ENCODE measurements around the gene SLC25A26.
"Not testable (repeated sequence)": the region's sequence is repeated elsewhere in the genome, so short reads cannot be mapped to it uniquely, and the experiment has no call there.

SLC25A26 gene

DNA sequence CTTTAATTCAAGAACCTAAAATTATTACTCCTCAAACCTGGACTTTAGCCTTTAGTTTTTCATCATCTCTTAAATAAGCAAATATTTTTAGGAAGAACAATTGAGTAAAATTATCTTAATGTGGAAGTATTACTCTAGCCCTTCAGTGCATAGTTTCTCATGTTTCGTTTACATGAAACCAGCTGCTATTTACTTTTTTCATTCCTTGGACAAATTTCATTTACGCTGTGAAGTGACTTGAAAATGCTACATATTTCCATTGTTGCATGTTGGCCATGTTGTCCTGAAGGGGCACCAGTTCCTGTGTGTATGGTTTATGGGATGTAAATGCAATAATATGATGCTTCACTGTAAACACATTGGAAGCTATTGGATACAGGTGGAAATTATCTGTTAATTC lies 49.9 kb downstream of the SLC25A26 start:
- FAIRE-seq = no peak

DNA sequence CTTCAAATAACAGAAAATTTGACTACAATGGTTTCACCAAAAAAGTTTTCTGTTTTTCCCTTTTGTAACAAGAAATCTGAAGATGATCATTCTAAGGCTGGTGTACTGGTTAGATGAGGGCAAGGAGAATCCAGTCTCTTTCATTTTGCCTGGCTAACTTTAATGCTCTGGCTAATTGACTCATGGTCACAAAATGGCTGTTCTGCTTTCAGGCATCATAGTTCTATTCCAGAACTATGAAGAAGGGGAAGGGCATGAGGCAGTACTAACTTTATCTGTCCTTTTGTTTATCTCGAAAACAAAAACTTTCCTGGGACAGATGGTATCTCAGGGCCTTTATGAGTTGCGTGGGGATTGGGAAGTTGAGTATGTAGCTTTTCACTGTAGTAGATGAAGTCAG lies 50.4 kb downstream of the SLC25A26 start:
- FAIRE-seq = no peak

DNA sequence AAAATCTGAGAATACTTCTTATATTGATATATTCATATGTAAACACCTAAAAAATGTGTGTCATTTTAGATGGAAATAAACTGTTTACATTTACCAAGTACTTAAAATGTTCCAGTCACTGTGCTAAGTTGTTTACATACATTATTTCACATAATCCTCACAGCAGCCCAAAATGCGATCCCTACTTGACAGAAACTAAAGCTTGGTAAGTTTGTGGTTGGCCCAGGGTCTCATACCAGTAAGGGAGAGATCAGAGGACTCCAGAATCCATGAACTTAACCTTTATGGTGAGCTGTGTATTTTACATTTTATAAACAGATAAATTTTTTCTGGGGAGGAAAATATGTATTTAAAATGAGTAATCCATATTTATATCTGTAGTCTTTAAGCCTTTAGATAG lies 51.2 kb downstream of the SLC25A26 start:
- FAIRE-seq = no peak

DNA sequence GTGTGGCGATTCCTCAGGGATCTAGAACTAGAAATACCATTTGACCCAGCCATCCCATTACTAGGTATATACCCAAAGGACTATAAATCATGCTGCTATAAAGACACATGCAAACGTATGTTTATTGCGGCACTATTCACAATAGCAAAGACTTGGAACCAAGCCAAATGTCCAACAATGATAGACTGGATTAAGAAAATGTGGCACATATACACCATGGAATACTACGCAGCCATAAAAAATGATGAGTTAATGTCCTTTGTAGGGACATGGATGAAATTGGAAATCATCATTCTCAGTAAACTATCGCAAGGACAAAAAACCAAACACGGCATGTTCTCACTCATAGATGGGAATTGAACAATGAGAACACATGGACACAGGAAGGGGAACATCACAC lies 54.0 kb downstream of the SLC25A26 start:
- FAIRE-seq = not testable (repeated sequence)

GRCh38 chr3:66276705-66277274 lies 56.0 kb downstream of the SLC25A26 start:
- FAIRE-seq = peak; percentile 99

DNA sequence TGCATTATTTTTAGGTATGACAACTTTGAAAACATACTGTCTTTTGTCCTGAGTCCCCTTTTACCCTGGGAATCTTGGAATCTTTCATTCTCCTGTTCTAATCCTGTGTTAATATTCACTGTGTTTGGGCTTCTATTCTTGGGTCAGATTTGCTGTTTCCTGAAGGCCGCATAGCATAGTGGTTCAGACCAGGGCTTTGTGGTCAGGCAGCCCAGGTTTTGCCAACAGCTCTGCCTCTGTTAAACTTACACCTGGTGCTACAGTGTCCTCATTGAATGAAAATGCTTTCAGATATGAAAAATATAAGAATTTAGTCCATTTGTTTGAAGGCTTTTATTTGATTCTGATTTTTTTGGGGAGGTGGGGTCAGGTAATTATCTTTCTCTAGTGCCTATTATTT lies 58.4 kb downstream of the SLC25A26 start:
- no peak for FAIRE-seq

- no peak for FAIRE-seq
These were observed 59.5 kb downstream of the SLC25A26 start for GRCh38 chr3:66280304-66280703.

GRCh38 chr3:66291922-66292321 lies 71.1 kb downstream of the SLC25A26 start:
- FAIRE-seq = not testable (repeated sequence)

GRCh38 chr3:66297260-66297873 lies 76.6 kb downstream of the SLC25A26 start:
- peak; percentile 36 for FAIRE-seq

DNA sequence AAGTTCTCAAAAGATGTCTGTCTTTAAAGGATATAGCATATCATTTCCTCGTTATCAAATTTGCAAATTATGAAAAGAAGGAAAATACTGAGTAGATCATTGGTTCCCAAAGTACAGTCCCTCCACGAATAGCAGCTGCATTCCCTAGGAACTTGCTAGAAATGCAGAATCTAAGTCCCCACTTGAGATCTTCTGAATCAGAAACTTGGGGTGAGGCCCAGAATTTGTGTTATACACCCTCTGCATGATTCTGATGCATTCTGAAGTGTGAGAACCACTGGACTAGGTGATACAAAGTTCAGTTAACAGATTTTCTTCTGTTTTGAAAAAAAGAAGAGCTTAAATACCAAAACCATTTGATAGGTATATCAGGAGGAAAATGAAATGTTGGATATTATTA lies 77.1 kb downstream of the SLC25A26 start:
- no peak for FAIRE-seq

- peak; percentile 30 for FAIRE-seq
These were observed 77.8 kb downstream of the SLC25A26 start for GRCh38 chr3:66298591-66298990.

DNA sequence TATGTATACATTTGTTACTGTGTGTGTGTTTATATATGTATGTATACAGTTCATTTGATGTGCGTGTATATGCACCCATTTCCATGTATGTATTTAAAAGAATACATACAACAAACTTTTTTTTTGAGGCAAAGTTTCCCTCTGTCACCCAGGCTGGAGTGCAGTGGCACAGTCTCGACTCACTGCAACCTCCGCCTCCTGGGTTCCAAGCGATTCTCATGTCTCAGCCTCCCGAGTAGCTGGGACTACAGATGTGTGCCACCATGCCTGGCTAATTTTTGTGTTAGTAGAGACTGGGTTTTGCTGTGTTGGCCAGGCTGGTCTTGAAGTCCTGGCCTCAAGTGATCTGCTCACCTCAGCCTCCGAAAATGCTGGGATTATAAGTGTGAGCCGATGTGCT lies 78.3 kb downstream of the SLC25A26 start:
- not testable (repeated sequence) for FAIRE-seq

GRCh38 chr3:66299891-66300290 lies 79.1 kb downstream of the SLC25A26 start:
- FAIRE-seq = peak; percentile 55

DNA sequence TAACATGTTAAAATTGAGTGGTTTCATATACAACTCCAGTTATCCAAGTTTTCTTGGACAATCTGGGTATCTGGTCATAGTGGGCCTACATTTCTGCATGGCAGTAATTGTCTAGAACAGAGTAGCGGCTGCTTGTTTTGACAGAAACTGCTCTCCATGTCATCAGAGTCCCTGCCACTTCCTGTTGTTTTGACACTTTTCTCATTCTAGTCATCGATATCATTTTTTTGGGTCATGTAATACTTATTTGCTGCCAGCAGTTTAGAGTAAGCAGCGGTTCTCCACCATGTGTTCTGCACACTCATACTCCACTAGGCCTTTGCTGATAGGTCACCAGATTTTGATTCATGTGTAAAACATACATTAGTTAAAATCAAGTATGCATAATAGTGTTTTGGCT lies 81.5 kb downstream of the SLC25A26 start:
- no peak for FAIRE-seq

- no peak for FAIRE-seq
These were observed 82.7 kb downstream of the SLC25A26 start for GRCh38 chr3:66303491-66303901.

DNA sequence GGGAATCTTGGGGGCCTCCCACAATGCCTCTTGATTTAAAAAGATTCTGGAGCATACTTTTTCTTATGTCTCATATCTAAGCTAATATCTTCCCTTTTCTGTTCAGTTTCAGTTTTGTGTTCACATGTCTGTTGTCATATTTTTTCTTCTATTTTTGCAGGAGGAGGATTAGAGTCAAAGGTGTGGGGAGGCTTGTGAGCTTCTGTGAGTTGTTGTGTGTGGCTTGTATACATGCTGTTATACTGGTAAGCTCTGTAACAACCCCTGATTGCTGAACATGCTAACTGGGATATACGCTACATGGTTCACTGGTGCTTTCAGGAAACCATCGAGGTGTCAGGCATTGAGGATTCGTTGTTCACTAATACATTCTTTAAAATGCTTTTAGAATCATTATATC lies 83.5 kb downstream of the SLC25A26 start:
- no peak for FAIRE-seq

- FAIRE-seq = not testable (repeated sequence)
These were observed 85.3 kb downstream of the SLC25A26 start for GRCh38 chr3:66306086-66306485.

GRCh38 chr3:66306991-66307390 lies 86.2 kb downstream of the SLC25A26 start:
- FAIRE-seq = not testable (repeated sequence)

DNA sequence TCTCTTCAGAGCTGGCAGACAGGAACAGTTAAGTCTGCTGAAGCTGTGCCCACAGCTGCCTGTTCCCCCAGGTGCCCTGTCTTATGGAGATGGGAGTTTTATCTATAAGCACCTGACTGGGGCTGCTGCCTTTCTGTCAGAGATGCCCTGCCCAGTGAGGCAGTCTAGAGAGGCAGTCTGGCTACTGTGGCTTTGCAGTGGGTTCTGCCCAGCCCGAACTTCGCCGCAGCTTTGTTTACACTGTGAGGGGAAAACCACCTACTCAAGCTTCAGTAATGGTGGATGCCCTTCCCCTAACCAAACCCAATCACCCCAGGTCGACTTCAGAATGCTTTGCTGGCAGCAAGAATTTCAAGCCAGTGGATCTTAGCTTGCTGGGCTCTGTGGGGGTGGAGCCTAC lies 91.2 kb downstream of the SLC25A26 start:
- FAIRE-seq = no peak

DNA sequence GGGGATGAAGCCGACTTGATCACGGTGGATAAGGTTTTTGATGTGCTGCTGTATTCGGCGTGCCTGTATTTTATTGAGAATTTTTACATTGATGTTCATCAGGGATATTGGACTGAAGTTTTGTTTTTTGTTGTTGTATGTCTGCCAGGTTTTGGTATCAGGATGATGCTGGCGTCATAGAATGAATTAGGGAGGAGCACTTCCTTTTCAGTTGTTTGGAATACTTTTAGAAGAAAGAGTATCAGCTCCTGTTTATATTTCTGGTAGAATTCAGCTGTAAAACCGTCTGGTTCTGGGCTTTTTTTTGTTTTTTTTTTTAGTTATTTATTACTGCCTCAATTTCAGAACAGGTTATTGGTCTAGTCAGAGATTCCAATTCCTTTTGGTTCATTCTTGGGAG lies 93.7 kb downstream of the SLC25A26 start:
- no peak for FAIRE-seq

DNA sequence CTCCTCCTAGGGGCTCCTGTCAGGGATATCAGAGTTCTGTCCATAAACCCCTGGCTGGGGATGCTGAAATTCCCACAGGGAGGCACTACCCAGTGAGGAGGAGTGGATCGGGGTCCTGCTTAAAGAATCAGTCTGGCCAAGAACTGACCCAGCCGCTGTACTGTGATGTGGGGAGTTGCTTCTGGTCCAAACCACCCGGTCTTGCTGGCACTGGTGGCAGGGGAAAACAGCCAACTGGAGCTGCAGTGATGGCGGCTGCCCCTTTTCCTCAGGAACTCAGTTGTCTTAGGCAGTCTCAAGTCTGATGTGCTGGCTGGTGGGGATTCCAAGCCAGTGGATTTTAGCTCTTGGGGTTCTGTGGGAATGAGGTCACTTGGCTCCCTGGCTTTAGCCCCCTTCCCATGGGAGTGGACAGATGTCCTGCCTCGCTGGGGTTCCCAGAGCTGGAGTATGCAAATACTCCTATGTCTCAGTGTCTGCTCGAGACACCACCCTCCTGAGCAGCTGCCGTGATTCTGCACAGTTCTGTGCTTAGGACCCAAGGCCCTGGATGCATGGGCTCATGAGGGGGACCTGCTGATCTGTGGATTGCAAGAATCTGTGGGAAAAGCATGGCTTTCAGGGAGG lies 97.1 kb downstream of the SLC25A26 start:
- FAIRE-seq = no peak

DNA sequence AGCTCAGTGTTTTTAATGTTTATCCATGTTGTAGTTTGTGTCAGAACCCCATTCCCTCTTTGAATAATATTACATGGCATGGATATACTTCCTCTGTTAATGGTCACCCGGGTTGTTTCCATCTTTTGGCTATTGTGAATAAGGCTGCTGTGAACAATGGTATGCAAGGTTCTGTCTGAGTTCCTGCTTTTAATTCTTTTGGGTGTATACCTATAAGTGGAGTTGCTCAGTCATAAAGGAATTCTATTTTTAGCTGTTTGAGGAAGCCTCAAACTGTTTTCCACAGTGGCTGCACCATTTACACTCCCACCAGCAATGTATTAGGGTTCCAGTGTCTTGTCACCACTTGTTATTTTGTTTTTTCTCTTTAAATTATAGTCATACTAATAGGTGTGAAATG lies 99.6 kb downstream of the SLC25A26 start:
- no peak for FAIRE-seq

DNA sequence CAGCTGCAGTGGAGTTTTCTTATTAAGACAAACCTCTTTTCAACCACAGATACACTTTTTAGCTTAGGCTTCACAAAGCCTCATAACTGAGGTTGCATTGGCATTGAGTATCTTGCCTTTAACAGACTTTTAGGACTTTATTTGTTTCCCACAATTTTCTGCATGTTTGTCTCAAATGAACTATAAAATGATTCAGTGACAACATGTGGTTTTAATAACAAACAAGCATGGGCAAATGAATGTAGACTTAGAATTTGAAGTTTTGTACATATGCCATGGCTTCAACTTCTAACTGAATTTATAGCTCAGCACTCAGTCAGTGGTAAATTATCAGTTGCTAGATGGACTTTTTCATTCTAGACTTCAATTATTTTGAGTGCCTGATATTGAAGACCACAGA lies 101.6 kb downstream of the SLC25A26 start:
- no peak for FAIRE-seq

- FAIRE-seq = no peak
These were observed 105.5 kb downstream of the SLC25A26 start for GRCh38 chr3:66326340-66326739.

DNA sequence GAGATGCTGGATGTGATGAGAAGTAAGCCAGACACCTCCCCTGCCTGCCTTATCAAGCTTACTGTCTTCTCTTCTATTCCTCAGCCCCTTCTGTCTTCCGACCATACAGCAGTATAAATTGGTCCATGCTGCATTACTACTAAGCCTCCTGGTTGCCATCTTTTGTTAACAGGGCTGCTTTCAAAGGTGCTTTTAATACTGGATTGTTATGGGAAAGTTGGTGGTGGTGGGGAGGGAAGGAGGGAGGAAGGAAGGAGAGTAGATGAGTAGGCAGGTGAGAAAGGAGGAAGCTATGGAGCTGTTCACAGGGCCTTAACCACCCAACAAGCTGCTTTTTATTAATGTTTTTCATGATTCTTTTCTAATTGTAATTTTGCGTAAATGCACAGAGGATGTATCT lies 114.9 kb downstream of the SLC25A26 start:
- FAIRE-seq = no peak

All from islet of Langerhans (tissue), 1 donor.